Activated T-cell treated with anti-CD3 and anti-CD28 coated beads for 1 hour (primary cell): ENCODE measurements around the gene TGM5.
"Not testable (repeated sequence)": the region's sequence is repeated elsewhere in the genome, so short reads cannot be mapped to it uniquely, and the experiment has no call there.

Experiments used
- DNase-seq: peaks from one replicate; pipeline ENCODE4 v3.0.0-alpha.2; 2020; ENCODE audit warnings: low read depth

TGM5 gene

DNA sequence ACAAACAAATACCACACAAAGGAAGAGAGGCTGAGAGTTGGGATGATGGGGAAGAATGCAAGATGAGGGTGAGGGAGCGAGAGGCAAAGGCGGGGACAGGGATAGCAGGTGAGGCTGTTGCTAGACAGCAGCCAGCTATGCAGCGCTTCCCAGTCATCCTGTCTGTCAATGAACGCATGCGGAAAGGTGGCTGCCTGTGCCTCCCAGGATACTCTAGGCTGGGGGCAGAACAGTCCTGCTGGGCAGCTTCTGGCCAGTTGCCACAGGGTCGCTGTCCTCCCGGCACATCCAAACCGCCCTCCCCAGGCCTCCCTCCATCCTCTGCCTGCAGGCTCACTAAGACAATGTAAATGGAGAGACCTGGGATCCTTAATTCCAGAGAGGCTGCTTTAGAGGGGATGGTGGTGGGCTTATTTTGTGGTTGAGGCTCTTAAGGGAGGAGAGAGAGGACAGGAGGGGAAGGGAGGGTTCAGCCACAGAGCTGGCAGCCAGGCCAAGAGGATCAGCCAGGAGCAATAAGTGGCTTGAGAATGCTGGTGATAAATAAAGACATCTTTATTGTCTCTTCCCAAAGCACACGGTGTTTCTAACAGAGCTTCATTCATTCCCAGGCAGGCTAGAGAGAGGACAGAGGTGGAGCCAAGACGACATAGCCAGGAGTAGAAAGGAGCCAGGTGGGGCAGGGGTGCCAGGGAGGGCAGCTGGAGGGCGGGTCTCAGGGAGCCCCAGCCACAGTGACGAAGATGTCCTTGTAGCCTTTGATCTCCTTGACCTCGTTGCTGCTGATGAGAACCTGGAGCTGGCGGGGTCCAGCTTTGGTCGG lies 9.2 kb upstream of the TGM5 start:
- DNase-seq, result no peak

DNA sequence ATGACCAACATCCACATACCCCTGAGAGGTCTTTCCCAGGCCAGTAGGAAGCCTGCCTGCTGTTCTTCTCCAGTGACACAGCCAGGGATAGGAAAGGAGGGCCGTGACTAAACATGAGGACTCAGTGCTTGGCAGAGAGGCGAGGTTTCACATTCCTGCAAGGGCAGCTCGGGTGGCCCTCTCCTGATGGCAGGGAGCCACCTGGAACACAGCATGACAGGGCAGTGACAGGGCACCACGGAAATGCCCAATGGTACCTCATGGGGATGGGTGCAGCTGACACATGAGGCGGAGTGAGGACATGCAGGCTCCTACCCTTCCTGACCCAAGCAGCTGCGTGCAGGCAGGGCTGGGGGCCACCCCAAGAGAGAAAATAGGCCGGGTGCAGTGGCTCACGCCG lies 7.4 kb upstream of the TGM5 start:
- no peak for DNase-seq

DNA sequence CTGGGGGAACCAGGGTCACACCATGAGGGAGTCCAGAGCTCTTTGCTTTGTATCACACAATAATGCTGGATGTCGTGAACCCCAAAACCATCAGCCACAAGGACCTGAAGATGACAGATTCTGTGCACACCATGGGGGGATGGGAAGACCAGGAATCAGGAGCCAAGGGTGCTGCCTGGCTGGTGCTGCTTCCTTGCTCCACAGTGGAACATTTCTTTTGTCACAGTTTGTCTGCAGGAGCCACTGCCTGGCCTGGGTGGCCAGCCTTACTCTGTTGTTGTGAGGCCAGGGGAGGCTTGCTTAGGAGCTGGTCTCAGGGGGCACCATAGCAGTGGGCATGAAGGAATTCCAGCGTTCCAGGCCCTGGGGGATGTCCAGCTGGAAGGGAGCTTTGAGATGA lies 6.5 kb upstream of the TGM5 start:
- DNase-seq, result no peak

DNA sequence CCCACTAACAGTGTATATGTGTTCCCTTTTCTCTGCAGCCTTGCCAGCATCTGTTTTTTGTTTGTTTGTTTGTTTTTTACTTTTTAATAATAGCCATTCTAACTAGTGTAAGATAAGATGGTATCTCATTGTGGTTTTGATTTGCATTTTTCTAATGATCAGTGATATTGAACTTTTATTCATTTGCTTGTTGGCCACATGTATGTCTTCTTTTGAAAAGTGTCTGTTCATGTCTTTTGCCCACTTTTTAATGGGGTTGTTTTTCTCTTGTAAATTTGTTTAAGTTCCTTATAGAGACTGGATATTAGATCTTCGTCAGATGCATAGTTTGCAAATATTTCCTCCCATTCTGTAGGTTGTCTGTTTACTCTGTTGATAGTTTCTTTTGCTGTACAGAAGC lies 5.2 kb upstream of the TGM5 start:
- DNase-seq, result not testable (repeated sequence)

- DNase-seq, result no peak
These were observed 4.1 kb upstream of the TGM5 start for GRCh38 chr15:43270676-43271306.

- DNase-seq, result no peak
These were observed 3.5 kb upstream of the TGM5 start for GRCh38 chr15:43270113-43270665.

DNA sequence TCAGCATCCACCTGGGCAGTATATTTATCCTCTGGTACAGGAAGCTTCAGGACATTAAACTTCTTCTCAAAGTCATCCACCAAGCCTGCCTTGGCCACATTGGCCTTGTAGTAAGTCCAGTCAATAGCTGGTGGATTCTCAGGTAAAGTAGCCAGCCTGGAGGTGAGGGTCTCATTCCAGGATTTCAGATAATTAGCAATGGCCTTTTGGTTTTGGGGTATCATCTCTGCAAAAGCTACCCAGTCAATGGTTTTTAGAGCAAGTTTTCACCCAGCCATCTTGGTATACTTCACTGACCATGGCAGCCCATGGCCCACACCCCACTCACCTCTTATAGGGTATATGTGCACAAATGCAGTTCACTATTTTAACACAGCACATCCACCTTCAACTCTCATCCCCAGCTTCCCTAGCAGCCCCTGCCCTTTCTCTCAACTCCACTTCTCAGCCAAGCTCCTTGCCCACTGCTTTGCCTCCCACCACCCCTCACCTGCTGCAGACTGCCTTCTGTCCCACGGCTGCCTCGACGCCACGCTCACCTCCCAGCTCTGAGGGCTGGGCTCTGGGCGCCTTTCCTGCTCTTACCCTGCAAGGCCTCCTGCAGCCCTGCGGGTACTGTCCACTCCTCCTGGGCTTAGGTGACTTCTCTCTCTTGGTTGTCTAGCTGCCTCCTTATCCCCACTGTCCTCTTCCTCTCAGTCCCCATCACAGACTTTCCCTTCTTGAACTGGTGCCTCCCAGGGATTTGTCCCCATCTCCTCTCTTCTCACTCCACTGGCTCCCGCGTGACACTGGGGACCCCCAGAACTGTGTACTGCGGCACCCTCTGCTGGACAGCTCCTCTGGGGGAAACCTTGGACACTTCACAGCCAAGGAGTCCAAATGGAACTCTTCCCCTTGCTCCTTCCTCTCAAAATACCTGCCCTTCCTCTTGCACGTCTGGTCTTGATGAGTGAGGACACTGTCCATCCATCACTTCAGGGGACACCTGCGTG lies 1.7 kb upstream of the TGM5 start:
- DNase-seq, result no peak

- DNase-seq, result no peak
These were observed 711 bp upstream of the TGM5 start for GRCh38 chr15:43267439-43267838.

- no peak for DNase-seq
These were observed 342 bp downstream of the TGM5 start for GRCh38 chr15:43266386-43266785.

- DNase-seq, result no peak
These were observed 6.6 kb downstream of the TGM5 start for GRCh38 chr15:43260011-43260615.

DNA sequence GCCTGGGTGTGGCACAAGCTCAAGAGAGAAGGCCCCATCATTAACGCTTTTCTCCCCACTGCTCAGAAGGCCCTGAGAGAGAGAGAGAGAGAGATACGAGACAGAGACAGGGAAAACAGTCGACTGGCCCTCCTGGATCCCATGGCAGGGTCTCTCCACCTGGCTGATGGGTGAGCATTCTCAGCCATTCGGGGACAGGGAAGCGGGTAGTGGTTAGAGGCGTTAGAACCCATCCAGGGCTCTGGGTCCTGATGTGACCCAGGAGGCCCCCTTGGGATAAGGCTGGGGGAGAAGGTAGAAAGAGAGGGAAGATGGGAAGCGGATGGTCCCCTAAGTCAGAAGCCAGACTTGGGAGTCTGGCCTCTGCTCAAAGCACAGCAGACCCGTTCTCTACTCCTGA lies 7.9 kb downstream of the TGM5 start:
- no peak for DNase-seq

DNA sequence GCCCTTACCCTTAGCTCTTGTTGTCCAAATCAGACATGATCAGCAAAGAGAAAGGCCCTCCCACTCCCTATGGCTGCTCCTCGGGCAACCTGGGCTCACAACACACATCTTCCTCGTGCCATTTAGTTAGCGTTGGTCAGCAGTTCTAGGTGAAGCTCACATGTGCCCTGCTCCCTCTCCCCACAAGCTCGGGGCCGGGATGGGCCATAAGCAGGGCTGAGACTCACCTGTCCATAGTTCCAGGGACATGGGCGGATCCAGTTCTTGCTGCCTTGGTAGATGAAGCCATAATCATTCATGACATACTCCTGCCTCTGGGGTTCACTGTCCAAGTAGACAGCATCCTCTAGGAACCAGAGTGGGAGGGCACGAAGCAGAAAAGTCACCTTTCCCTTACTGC lies 10.4 kb downstream of the TGM5 start:
- no peak for DNase-seq

GRCh38 chr15:43255376-43255775 lies 11.4 kb downstream of the TGM5 start:
- DNase-seq, result no peak

DNA sequence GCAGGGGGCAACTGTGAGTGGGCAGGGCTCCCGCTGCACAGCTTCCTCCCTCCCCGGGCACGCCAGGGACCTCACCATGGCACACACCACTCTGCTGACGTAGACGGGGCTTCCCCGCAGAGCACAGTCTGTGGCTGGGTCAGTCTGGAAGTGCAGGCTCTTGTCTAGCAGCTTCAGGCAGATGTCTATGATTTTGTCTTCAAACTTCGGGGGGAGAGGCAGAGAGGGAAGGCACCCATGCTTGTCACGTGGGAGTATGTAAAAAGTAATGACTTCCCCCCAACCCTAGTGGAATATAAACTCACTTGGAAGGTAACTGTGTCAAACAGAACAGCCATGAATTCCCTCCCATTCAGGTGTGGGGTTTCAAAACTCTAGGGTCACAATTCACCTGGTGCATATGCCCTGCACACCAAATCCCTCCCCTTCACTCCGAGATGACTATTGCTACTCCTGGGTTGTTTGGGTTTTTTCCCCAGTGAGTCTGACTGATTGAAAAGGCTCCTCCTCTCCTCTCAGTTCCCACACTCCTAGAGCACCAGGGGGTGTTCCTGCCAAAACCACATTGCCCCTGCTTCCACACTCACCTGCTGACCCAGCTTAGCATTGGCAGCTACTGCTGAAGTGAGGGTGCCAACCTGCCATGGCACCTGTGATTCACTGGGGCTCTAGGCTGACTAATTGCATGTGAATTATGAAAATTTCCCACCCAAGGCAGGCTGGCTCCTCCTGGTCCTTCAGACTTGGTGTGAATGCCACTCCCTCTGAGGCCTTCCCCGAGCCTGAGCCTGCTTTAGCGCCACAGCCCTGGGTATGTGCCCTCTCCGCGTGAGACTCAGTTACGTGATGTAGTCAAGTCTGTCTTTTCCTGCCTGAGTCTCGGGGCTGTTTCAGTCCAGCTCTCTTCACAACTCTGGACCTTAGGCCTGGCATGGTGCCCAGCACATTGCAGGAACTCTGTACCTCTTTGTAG lies 13.0 kb downstream of the TGM5 start:
- no peak for DNase-seq

DNA sequence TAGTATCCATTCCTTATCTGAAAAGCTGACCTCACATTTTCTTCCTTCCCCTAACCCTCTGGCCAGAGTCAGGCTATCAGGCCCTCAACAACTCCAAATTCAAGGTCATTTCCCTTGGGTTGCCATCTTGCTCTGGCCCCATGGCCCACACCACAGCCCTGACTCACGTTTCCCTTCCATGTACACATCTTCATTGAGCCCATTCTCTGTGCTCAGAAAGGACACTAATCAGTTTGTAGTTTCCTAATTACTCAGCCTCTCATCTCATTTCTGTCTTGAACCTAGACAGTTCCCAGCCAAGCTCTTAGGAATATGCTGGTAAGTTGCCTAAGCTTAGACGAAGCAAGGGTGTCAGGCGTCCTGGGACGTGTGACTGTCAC lies 14.9 kb downstream of the TGM5 start:
- DNase-seq, result no peak

- DNase-seq, result no peak
These were observed 15.4 kb downstream of the TGM5 start for GRCh38 chr15:43251185-43251870.

DNA sequence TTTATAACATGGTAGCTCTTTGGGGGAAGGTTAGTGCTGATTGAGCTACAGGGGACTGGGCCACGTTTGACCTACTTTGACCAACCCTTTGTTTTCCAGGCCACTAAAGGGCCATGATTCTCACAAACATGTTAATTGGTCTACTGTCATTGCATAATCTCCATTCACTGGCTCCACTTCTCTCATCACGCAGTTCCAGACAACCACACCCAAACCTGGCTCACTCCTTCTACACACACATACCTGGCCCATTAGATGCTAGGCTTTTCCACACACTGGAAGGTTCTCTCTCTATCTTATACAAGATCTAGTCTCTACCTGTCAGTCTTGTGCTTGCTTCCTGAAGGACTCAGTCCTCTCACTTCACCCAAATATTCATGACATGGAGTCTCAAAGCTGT lies 15.9 kb downstream of the TGM5 start:
- no peak for DNase-seq

GRCh38 chr15:43249699-43250203 lies 17.0 kb downstream of the TGM5 start:
- no peak for DNase-seq

DNA sequence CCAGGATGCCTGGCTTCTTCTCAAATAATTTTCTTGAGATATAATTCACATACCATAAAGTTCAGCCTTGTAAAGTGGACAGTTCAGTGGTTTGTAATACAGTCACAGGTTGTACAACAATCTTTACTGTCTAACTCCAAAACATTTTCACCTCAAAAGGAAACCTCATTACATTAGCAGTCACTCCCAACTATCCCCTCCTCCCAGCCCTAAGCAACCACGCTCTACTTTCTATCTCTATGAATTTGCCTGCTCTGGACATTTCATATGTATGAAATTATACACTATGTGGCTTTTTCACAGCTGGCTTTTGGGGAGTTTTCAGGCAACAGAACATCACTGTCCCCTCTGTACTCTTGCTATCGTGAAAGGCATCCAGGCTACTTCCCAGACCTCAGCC lies 17.5 kb downstream of the TGM5 start:
- no peak for DNase-seq

DNA sequence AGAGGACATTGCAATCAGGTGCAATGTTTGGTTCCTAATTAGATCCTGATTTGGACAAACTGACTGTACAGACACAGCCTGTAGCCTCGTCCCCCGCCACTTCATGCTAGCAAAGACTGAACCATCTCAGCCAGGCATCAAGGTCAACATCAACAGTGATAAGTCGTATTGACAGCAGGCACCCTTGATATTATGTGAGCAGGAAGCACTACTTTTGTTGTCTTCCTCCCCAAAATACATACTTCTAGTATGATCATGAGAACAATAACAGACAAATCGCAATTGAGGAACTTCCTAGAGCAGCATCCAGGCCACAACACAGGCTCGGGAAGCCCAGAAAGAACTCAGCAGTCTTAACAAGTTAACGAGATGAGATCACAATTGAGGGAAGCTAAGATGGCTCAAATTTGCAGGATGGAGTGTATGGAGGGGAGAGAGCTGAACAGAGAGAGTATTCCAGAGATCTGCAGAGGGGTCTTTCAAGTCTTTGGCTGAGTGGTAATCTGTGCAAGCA lies 20.4 kb downstream of the TGM5 start:
- no peak for DNase-seq
